DOHH2 (cell line): ENCODE results near the gene VASH1.

Experiments
- H3F3A ChIP-seq: fragments of 200-600 bp; sonication (generic), shearing (Covaris generic); 2 replicates; pipeline ENCODE4 v1.6.0; 2016; ENCODE audit warnings: antibody characterized with exemption, mild to moderate bottlenecking; ENCODE audit not compliant: control insufficient read depth, insufficient read depth
- H3K27ac ChIP-seq: fragments of 200-600 bp; sonication (generic); 2 replicates; pipeline ENCODE4 v1.5.1; 2014; ENCODE audit warnings: low read depth, mild to moderate bottlenecking, low read length, moderate library complexity
- H3K27me3 ChIP-seq: fragments of 200-600 bp; sonication (generic); 2 replicates; pipeline ENCODE4 v1.6.1; 2014; ENCODE audit warnings: mild to moderate bottlenecking, low read length, mixed read lengths; ENCODE audit not compliant: control insufficient read depth
- H3K36me3 ChIP-seq: fragments of 200-600 bp; sonication (generic); 2 replicates; pipeline ENCODE4 v1.6.1; 2014; ENCODE audit warnings: mild to moderate bottlenecking, low read length, moderate library complexity, mixed read lengths; ENCODE audit not compliant: control insufficient read depth
- H3K4me1 ChIP-seq: fragments of 200-600 bp; sonication (generic); 2 replicates; pipeline ENCODE4 v1.6.1; 2014; ENCODE audit warnings: mild to moderate bottlenecking, low read length, mixed read lengths; ENCODE audit not compliant: control insufficient read depth
- H3K4me2 ChIP-seq: fragments of 200-600 bp; sonication (generic); 2 replicates; pipeline ENCODE4 v1.6.0; 2014; ENCODE audit warnings: mild to moderate bottlenecking, low read length, moderate library complexity
- H3K4me3 ChIP-seq: fragments of 200-600 bp; sonication (generic); 2 replicates; pipeline ENCODE4 v1.5.1; 2014; ENCODE audit warnings: mild to moderate bottlenecking, low read length, mixed read lengths
- H3K79me2 ChIP-seq: fragments of 200-600 bp; sonication (generic); 2 replicates; pipeline ENCODE4 v1.6.1; 2014; ENCODE audit warnings: mild to moderate bottlenecking, low read length, mixed read lengths; ENCODE audit not compliant: control insufficient read depth
- H3K9me2 ChIP-seq: fragments of 200-600 bp; sonication (generic); replicated peaks from 2 replicates; pipeline ENCODE4 v1.6.1; 2014; ENCODE audit warnings: mild to moderate bottlenecking, low read length, mixed read lengths; ENCODE audit not compliant: control insufficient read depth
- H3K9me3 ChIP-seq: fragments of 200-600 bp; sonication (generic); 2 replicates; pipeline ENCODE4 v1.6.1; 2014; ENCODE audit warnings: antibody characterized with exemption, low read length, mixed read lengths; ENCODE audit not compliant: control insufficient read depth, insufficient read depth
- H4K20me1 ChIP-seq: fragments of 200-600 bp; sonication (generic); 2 replicates; pipeline ENCODE4 v1.6.0; 2014; ENCODE audit warnings: low read depth, mild to moderate bottlenecking, antibody characterized with exemption, low read length, moderate library complexity; ENCODE audit not compliant: control insufficient read depth, insufficient read depth
- CTCF ChIP-seq: fragments of 200-600 bp; sonication (generic); IDR thresholded peaks from one replicate; pipeline ENCODE4 v1.5.1; 2014; ENCODE audit warnings: antibody characterized with exemption, mild to moderate bottlenecking, low read depth, low read length; ENCODE audit not compliant: poor library complexity, severe bottlenecking
- EZH2phosphoT487 ChIP-seq: fragments of 200-600 bp; sonication (generic); IDR thresholded peaks from 2 replicates; pipeline ENCODE4 v1.6.1; 2017; ENCODE audit warnings: borderline replicate concordance, mild to moderate bottlenecking, antibody characterized with exemption, low read length, moderate library complexity, mixed read lengths

The VASH1 gene

GRCh38 chr14:76756371-76756750 lies 4.9 kb upstream of the VASH1 start:
- Histone ChIP-seq H3K27ac (no peak overlapping the region), H3K27me3 (peaks cover 13% of the 10 kb centered on the region), H3K4me2 (no peak overlapping the region), H3K79me2 (no peaks in the 10 kb centered on the region), H3K36me3 (no peaks in the 10 kb centered on the region), H3K4me1 (no peaks in the 10 kb centered on the region), H3K9me3 (no peaks in the 10 kb centered on the region), H3K9me2 (no peaks in the 10 kb centered on the region), H4K20me1 (no peaks in the 10 kb centered on the region), H3F3A (no peaks in the 10 kb centered on the region), H3K4me3 (no peak overlapping the region)
- no peak for TF ChIP-seq EZH2phosphoT487
- TF ChIP-seq CTCF = no peak

GRCh38 chr14:76759589-76759988 lies 1.7 kb upstream of the VASH1 start:
- H3K4me1 ChIP-seq = no peaks in the 10 kb centered on the region
- H3K9me3 ChIP-seq = no peaks in the 10 kb centered on the region
- no peaks in the 10 kb centered on the region for H3K79me2 ChIP-seq
- H3K27me3 ChIP-seq = peaks cover 20% of the 10 kb centered on the region
- H3K36me3 ChIP-seq = no peaks in the 10 kb centered on the region
- no peak overlapping the region for H3K4me3 ChIP-seq
- no peak for TF ChIP-seq EZH2phosphoT487
- TF ChIP-seq CTCF = no peak
- H3F3A ChIP-seq = no peaks in the 10 kb centered on the region; the same call in 1 of the 2 replicates
- no peaks in the 10 kb centered on the region for H4K20me1 ChIP-seq
- no peak overlapping the region for H3K4me2 ChIP-seq
- no peaks in the 10 kb centered on the region for H3K9me2 ChIP-seq
- H3K27ac ChIP-seq = no peak overlapping the region

GRCh38 chr14:76760331-76761135 lies 735 bp upstream of the VASH1 start:
- Histone ChIP-seq H3K27ac (no peak overlapping the region), H3K79me2 (no peaks in the 10 kb centered on the region), H3K9me3 (no peaks in the 10 kb centered on the region), H3K4me2 (no peak overlapping the region), H3K4me1 (no peaks in the 10 kb centered on the region), H4K20me1 (no peaks in the 10 kb centered on the region), H3F3A (no peaks in the 10 kb centered on the region; the same call in 1 of the 2 replicates), H3K27me3 (peaks cover 20% of the 10 kb centered on the region), H3K36me3 (no peaks in the 10 kb centered on the region), H3K4me3 (no peak overlapping the region), H3K9me2 (no peaks in the 10 kb centered on the region)
- TF ChIP-seq CTCF (no peak), EZH2phosphoT487 (no peak)
